ENCODE data around the gene SPEN. TPM values are rescaled to one million over a fixed set of nuclear protein-coding genes. Genes with fewer than 3 reads are reported as not detected.
A peak's percentile ranks its signal among the peaks of the same experiment; 100 is the strongest.
"Not testable (repeated sequence)": the region's sequence is repeated elsewhere in the genome, so short reads cannot be mapped to it uniquely, and the experiment has no call there.

Gene SPEN, protein sequence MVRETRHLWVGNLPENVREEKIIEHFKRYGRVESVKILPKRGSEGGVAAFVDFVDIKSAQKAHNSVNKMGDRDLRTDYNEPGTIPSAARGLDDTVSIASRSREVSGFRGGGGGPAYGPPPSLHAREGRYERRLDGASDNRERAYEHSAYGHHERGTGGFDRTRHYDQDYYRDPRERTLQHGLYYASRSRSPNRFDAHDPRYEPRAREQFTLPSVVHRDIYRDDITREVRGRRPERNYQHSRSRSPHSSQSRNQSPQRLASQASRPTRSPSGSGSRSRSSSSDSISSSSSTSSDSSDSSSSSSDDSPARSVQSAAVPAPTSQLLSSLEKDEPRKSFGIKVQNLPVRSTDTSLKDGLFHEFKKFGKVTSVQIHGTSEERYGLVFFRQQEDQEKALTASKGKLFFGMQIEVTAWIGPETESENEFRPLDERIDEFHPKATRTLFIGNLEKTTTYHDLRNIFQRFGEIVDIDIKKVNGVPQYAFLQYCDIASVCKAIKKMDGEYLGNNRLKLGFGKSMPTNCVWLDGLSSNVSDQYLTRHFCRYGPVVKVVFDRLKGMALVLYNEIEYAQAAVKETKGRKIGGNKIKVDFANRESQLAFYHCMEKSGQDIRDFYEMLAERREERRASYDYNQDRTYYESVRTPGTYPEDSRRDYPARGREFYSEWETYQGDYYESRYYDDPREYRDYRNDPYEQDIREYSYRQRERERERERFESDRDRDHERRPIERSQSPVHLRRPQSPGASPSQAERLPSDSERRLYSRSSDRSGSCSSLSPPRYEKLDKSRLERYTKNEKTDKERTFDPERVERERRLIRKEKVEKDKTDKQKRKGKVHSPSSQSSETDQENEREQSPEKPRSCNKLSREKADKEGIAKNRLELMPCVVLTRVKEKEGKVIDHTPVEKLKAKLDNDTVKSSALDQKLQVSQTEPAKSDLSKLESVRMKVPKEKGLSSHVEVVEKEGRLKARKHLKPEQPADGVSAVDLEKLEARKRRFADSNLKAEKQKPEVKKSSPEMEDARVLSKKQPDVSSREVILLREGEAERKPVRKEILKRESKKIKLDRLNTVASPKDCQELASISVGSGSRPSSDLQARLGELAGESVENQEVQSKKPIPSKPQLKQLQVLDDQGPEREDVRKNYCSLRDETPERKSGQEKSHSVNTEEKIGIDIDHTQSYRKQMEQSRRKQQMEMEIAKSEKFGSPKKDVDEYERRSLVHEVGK (N-terminal part only)
- total RNA-seq: 18.9 and 31.7 TPM in 2 replicates

- peak; percentile 91 for DNase-seq (ENCODE audit: low read depth, low spot score)
Measured at GRCh38 chr1:15847100-15847892, at the start of gene SPEN. TSS of gene SPEN (plus strand) at chr1:15847707. CDS start at chr1:15848068, 361 bp downstream.

- DNase-seq (ENCODE audit: low read depth, low spot score): peak; percentile 82
Measured at GRCh38 chr1:15799004-15799867, 48.3 kb upstream of the SPEN start.

DNA sequence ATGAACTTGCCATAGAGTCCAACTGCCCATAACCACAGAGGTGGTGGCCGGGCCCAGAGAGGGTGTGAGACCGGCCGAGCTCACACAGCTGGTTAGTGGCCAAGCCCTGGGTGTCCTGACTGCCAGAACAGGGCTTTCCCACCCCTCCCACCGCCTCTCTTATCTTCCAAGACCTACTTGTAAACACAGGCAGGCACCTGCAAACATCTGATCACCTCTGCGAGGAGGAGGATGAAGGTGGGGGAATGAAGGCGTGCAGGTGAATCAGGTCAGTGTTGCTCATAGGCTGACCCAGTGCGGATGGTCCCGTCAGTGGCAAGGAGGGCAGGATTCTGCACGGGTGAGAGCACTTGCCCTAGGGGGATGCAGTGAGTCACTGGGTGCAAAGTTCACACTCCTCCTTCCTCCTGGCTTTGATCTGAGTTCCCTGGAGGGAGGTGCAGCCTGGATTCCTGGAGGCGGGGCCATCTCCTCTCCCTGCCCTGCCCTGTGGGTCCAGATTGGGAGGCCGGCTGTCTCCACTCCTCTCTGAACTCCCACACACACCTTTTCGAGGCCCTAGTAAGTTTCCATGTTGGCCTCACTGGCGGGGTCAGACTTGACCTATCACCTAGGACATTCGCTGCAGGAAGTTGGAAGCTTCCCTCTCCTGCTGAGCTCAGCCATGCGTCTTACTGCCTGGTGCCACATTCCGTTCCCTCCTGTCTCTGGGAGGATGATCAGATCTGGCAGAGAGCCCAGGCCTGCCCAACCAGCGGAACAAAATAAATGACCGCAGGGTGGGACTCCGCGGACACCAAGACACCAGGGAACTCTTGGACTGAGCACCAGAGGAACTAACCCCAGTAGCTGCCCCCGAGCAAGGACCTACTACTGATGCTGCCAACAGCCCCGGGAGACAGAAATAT, 47.3 kb upstream of the SPEN start:
- no peak for DNase-seq (ENCODE audit: low read depth, low spot score)

- DNase-seq (ENCODE audit: low read depth, low spot score): no peak
Measured at GRCh38 chr1:15802234-15802965, 45.1 kb upstream of the SPEN start.

DNA sequence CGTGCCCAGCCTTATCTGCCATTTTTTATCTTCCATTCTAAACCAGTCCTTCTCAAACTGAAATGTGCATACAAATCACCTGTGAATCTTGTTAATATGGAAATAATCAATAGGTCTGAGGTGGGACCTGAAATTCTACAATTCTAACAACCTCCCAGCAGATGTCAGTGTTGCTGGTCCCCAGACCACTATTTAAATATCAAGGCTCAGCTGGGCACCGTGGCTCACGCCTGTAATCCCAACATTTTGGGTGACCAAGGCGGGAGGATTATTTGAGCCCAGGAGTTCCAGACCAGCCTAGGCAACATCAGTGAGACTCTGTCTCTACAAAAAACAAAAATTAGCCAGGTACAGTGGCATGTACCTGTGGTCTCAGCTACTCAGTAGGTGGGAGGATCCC, 44.1 kb upstream of the SPEN start:
- no peak for DNase-seq (ENCODE audit: low read depth, low spot score)

DNA sequence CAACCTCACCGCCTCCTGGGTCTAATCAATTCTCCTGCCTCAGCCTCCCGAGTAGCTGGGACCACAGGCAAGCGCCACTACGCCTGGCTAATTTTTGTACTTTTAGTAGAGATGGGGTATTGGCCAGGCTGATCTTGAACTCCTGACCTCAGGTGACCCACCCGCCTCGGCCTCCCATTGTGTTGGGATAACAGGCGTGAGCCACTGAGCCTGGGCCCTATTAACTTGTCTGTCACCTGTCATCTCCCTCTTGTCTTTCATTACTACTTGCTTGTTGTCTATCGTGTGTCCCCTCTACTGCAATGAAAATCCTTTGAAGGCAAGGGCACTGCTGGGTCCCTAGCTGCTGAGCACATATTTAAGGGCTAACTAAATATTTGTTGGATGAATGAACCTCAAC, 43.4 kb upstream of the SPEN start:
- DNase-seq (ENCODE audit: low read depth, low spot score): no peak

- DNase-seq (ENCODE audit: low read depth, low spot score): no peak
Measured at GRCh38 chr1:15807121-15807520, 40.4 kb upstream of the SPEN start.

- not testable (repeated sequence) for DNase-seq (ENCODE audit: low read depth, low spot score)
Measured at GRCh38 chr1:15807549-15807948, 40.0 kb upstream of the SPEN start, which contains the start of gene UQCRHL. TSS of gene UQCRHL (minus strand) at chr1:15807649. CDS start at chr1:15807649, 0 bp downstream.

DNA sequence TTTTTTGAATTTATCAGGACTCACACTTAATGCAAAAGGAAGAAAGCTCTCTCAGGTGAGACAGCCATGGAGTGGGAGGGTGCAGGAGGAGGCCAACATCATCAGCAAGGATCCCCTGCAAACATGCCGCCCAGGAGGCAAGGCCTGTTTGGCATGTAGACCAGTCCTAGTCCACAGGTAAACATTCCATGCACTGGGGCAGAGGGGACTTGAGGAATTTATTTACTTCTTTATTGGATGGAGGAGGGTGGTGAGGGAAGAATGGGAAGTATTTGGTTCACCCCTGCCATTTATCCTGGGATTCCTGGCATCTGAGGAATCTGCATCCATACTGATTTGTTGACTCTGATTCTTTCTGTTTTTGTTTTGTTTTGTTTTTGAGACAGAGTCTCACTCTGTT, 38.6 kb upstream of the SPEN start:
- DNase-seq (ENCODE audit: low read depth, low spot score): no peak

- no peak for DNase-seq (ENCODE audit: low read depth, low spot score)
Measured at GRCh38 chr1:15810073-15810472, 37.4 kb upstream of the SPEN start.

GRCh38 chr1:15816674-15817073, 30.8 kb upstream of the SPEN start:
- no peak for DNase-seq (ENCODE audit: low read depth, low spot score)

- no peak for DNase-seq (ENCODE audit: low read depth, low spot score)
Measured at GRCh38 chr1:15820478-15820877, 27.0 kb upstream of the SPEN start.

GRCh38 chr1:15825800-15826199, 21.7 kb upstream of the SPEN start:
- no peak for DNase-seq (ENCODE audit: low read depth, low spot score)

DNA sequence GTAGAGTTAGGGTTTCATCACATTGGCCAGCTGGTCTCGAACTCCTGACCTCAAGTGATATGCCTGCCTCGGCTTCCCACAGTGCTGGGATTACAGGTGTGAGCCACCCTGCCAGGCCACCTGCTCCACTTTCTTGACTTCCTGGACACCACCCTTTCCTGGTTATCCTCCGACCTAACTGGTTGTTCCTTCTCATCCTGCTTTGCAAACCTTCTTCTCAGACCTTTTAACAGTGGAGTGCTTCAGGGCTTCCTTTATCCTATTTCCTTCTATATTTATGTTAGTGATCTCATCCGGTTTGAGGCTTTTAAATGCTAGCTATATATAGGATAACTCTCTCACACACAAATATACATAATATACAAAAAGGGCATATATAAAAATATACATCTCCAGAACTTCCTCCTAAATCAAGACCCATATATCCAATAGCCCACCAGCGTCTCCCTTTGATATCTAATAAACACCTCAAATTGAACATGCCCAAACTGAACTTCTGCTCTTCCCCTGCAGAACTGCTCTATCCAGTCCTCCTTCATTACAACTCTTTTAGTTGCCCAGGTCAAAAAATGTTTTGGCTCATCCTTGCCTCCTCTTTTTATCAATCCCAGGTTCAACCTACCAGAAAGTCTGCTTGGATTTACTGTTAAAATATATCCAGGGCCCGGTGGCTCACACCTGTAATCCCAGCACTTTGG, 20.5 kb upstream of the SPEN start:
- no peak for DNase-seq (ENCODE audit: low read depth, low spot score)

GRCh38 chr1:15827567-15827966, 19.9 kb upstream of the SPEN start:
- not testable (repeated sequence) for DNase-seq (ENCODE audit: low read depth, low spot score)

GRCh38 chr1:15828931-15829330, 18.6 kb upstream of the SPEN start:
- not testable (repeated sequence) for DNase-seq (ENCODE audit: low read depth, low spot score)

GRCh38 chr1:15830258-15830657, 17.2 kb upstream of the SPEN start:
- DNase-seq (ENCODE audit: low read depth, low spot score): no peak
